ENCODE results near the gene KCNB1.
A peak's percentile ranks its signal among the peaks of the same experiment; 100 is the strongest.

The KCNB1 gene

GRCh38 chr20:49340161-49340966 is 142.1 kb downstream of the KCNB1 start:
- CTCF ChIA-PET = interaction anchor here (1.5 kb wide), 1 partner anchor 193 kb away, joined by 5 read pairs; no protein-coding TSS in a partner anchor
- no peaks in the 10 kb centered on the region for H3K9me3 Mint-ChIP-seq
- no peak overlapping the region for H3K4me3 Mint-ChIP-seq
- no peak overlapping the region for H3K27ac Mint-ChIP-seq
- no peaks in the 10 kb centered on the region for H3K36me3 Mint-ChIP-seq
- H3K27me3 Mint-ChIP-seq = peaks cover 33% of the 10 kb centered on the region
- no peaks in the 10 kb centered on the region for H3K4me1 Mint-ChIP-seq
- DNase-seq = no peak

DNA sequence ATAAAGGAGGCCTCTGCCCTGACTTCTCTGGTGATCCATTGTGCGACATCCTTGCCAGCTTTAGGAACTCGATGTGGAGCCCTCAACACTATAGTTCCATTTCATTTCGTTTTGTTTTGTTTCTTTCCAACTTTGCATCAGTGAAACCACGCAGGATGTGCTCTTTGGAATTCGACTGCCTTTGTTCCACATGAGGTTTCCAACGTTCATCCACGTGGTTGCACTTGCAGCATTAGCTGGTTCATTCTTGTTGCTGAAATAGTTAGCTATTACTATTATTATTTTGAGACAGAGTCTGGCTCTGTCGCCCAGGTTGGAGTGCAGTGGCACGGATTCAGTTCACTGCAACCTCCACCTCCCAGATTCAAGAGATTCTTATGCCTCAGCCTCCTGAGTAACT is 143.3 kb downstream of the KCNB1 start:
- Mint-ChIP-seq H3K9me3 (no peaks in the 10 kb centered on the region), H3K36me3 (no peaks in the 10 kb centered on the region), H3K4me3 (no peak overlapping the region), H3K27ac (no peak overlapping the region), H3K4me1 (no peaks in the 10 kb centered on the region), H3K27me3 (peaks cover 25% of the 10 kb centered on the region)
- no peak for DNase-seq
- CTCF ChIA-PET = interaction anchor here (1.2 to 1.5 kb wide), 2 partner anchors 170 to 195 kb away, joined by 3 to 5 read pairs; no protein-coding TSS in a partner anchor

DNA sequence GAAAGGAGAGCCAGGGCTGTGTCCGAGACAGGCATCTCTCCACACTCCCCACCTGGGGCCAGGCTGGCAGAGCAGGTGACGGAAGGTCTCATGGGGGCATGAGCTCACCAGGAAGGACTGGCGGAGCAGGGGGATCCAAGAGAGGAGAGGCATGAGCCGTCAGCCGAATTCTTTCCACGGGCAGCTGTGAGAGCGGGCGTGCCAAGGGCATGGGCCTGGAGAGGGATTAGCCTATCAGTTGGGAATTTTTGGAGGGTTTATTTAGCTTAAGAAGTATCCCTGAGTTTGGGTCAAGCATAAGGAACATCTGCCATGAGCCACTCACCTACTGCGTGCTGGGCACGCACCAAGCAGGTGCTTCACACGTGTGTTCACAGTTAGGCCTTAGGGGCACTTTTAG is 144.4 kb downstream of the KCNB1 start:
- H3K27ac Mint-ChIP-seq = no peak overlapping the region
- H3K9me3 Mint-ChIP-seq = no peaks in the 10 kb centered on the region
- no peaks in the 10 kb centered on the region for H3K4me1 Mint-ChIP-seq
- CTCF ChIA-PET = interaction anchor here (0.9 to 6.1 kb wide), 3 partner anchors 16 to 197 kb away, joined by 3 to 23 read pairs (median 4); no protein-coding TSS in a partner anchor
- no peak for DNase-seq
- H3K27me3 Mint-ChIP-seq = peaks cover 25% of the 10 kb centered on the region
- H3K4me3 Mint-ChIP-seq = no peak overlapping the region
- H3K36me3 Mint-ChIP-seq = no peaks in the 10 kb centered on the region

- H3K4me1 Mint-ChIP-seq = no peaks in the 10 kb centered on the region
- no peak for DNase-seq
- no peak overlapping the region for H3K4me3 Mint-ChIP-seq
- peaks cover 31% of the 10 kb centered on the region for H3K27me3 Mint-ChIP-seq
- CTCF ChIA-PET = interaction anchor here (0.9 to 6.1 kb wide), 4 partner anchors 15 to 204 kb away, joined by 3 to 23 read pairs (median 4); no protein-coding TSS in a partner anchor
- H3K27ac Mint-ChIP-seq = no peak overlapping the region
- no peaks in the 10 kb centered on the region for H3K36me3 Mint-ChIP-seq
- H3K9me3 Mint-ChIP-seq = no peaks in the 10 kb centered on the region
These were observed 145.1 kb downstream of the KCNB1 start for GRCh38 chr20:49337357-49337756.

- no peaks in the 10 kb centered on the region for H3K9me3 Mint-ChIP-seq
- H3K36me3 Mint-ChIP-seq = no peaks in the 10 kb centered on the region
- H3K4me1 Mint-ChIP-seq = no peaks in the 10 kb centered on the region
- CTCF ChIA-PET = interaction anchor here (0.6 to 6.1 kb wide), 5 partner anchors 17 to 204 kb away, joined by 3 to 23 read pairs (median 4); no protein-coding TSS in a partner anchor
- peaks cover 35% of the 10 kb centered on the region for H3K27me3 Mint-ChIP-seq
- no peak for DNase-seq
- H3K4me3 Mint-ChIP-seq = no peak overlapping the region
- no peak overlapping the region for H3K27ac Mint-ChIP-seq
These were observed 145.7 kb downstream of the KCNB1 start for GRCh38 chr20:49336786-49337185.

GRCh38 chr20:49335476-49335875 is 147.0 kb downstream of the KCNB1 start:
- no peaks in the 10 kb centered on the region for H3K36me3 Mint-ChIP-seq
- H3K27ac Mint-ChIP-seq = no peak overlapping the region
- no peak overlapping the region for H3K4me3 Mint-ChIP-seq
- DNase-seq = no peak
- H3K4me1 Mint-ChIP-seq = no peaks in the 10 kb centered on the region
- H3K9me3 Mint-ChIP-seq = no peaks in the 10 kb centered on the region
- CTCF ChIA-PET = interaction anchor here (1.3 to 7.4 kb wide), 5 partner anchors 15 to 275 kb away, joined by 4 to 47 read pairs (median 17); no protein-coding TSS in a partner anchor
- peaks cover 44% of the 10 kb centered on the region for H3K27me3 Mint-ChIP-seq

DNA sequence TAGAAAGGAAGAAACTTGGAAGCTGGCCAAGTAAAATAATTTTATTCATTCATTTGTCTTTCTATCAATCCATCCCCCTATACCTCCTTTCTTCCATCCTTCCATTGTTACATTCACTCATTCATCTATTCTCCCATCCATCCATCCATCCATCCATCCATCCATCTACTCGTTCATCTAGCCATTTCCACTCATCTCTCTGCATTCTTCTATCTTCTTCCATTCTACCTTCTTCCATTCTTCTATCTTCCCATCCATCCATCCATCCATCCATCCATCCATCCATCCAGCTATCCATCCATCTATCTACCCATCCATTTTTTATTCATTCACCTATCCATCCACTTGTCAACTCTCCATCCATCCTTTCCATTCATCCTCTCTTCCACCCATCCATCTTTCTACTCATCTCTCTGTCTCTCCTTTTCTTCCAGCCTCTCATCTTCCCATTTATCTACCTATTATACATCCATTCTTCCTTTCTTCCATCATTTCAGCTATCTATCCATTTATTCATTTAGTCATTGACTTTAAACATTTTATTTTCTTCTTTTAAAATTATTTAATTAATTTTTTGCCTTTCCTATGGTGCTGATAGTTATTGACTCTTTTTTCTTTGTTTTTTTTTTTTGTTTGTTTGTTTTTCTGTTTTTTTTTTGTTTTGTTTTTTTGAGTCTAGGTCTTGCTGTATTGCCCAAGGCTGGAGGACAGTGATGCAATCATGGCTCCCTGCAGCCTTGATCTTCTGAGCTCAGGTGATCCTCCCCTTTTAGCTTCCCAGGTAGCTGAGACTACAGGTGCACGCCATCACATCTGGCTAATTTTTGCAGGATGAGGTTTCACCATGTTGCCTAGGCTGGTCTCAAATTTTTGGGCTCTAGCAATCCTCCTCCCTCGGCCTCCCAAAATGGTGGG is 151.5 kb downstream of the KCNB1 start:
- no peaks in the 10 kb centered on the region for H3K4me1 Mint-ChIP-seq
- DNase-seq = no peak
- H3K4me3 Mint-ChIP-seq = no peak overlapping the region
- no peaks in the 10 kb centered on the region for H3K36me3 Mint-ChIP-seq
- CTCF ChIA-PET = interaction anchor here (0.7 to 7.4 kb wide), 7 partner anchors 9 to 203 kb away, joined by 3 to 47 read pairs (median 4); no protein-coding TSS in a partner anchor
- H3K27me3 Mint-ChIP-seq = peaks cover 64% of the 10 kb centered on the region
- H3K27ac Mint-ChIP-seq = no peak overlapping the region
- H3K9me3 Mint-ChIP-seq = no peaks in the 10 kb centered on the region

DNA sequence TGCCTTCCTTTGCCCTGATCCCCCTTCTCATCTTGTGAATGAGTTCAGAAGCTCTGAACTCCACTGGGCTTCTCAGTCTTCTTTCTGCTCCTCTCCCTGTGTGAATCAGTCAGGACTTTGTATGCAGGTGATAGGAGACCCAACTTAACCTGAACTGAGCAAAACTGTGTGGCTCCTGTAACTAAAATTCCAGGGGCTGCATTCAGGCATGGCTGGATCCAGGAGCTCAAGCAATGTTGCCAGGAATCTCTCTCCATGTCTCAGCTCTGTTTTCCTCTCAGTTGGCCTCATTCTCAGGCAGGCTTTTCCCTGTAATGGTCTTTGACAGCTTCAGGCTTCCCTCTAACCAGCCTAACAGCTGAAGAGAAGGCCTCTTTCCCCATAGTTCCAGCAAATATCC is 153.7 kb downstream of the KCNB1 start:
- Mint-ChIP-seq H3K4me1 (peaks cover 11% of the 10 kb centered on the region), H3K27ac (no peak overlapping the region), H3K36me3 (no peaks in the 10 kb centered on the region), H3K9me3 (no peaks in the 10 kb centered on the region), H3K4me3 (no peak overlapping the region), H3K27me3 (peaks cover 65% of the 10 kb centered on the region)
- no peak for DNase-seq
- CTCF ChIA-PET = interaction anchor here (1.2 to 7.4 kb wide), 2 partner anchors 8 to 205 kb away, joined by 3 to 47 read pairs; no protein-coding TSS in a partner anchor

DNA sequence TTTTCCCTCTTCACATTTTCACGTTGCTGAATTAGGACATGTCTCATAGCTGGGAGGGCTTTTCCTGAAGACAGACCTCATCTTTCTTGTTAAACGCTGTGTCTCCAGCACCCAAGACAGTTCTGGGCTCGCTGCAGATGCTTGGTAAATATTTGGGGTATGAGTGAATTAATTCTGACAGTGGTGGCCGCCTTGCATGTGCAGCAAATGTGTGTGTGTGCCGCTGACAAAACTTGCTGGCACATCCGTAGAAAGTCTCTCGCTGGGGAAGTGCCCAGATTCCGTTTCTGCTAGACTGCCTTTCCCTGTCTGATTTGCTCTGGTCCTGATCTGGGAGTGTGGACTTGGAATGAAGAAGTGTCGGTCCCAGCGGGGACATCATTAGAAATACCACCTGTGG is 156.4 kb downstream of the KCNB1 start:
- Mint-ChIP-seq H3K9me3 (no peaks in the 10 kb centered on the region), H3K36me3 (no peaks in the 10 kb centered on the region), H3K4me1 (peaks cover 23% of the 10 kb centered on the region), H3K27me3 (peaks cover 60% of the 10 kb centered on the region), H3K4me3 (no peak overlapping the region), H3K27ac (no peak overlapping the region)
- CTCF ChIA-PET = no interaction called here
- DNase-seq = no peak

- Mint-ChIP-seq H3K4me3 (no peak overlapping the region), H3K36me3 (no peaks in the 10 kb centered on the region), H3K27ac (no peak overlapping the region), H3K4me1 (peaks cover 23% of the 10 kb centered on the region), H3K9me3 (no peaks in the 10 kb centered on the region), H3K27me3 (peaks cover 64% of the 10 kb centered on the region)
- CTCF ChIA-PET = interaction anchor here (0.6 to 3.1 kb wide), 7 partner anchors 50 to 294 kb away, joined by 3 to 15 read pairs (median 3); no protein-coding TSS in a partner anchor
- no peak for DNase-seq
These were observed 158.2 kb downstream of the KCNB1 start for GRCh38 chr20:49324306-49324705.

GRCh38 chr20:49323622-49324238 is 158.7 kb downstream of the KCNB1 start:
- Mint-ChIP-seq H3K4me1 (peaks cover 29% of the 10 kb centered on the region), H3K27me3 (peaks cover 64% of the 10 kb centered on the region), H3K4me3 (no peak overlapping the region), H3K36me3 (no peaks in the 10 kb centered on the region), H3K27ac (peak overlapping the region; percentile 76), H3K9me3 (no peaks in the 10 kb centered on the region)
- DNase-seq = peak; percentile 46
- CTCF ChIA-PET = interaction anchor here (0.6 to 3.1 kb wide), 10 partner anchors 47 to 295 kb away, joined by 3 to 15 read pairs (median 3); no protein-coding TSS in a partner anchor

- CTCF ChIA-PET = interaction anchor here (0.8 to 1.5 kb wide), 7 partner anchors 8 to 74 kb away, joined by 3 to 4 read pairs (median 3); partner anchors contain the start of gene ZNFX1
- H3K36me3 Mint-ChIP-seq = no peaks in the 10 kb centered on the region
- DNase-seq = no peak
- H3K9me3 Mint-ChIP-seq = no peaks in the 10 kb centered on the region
- no peak overlapping the region for H3K27ac Mint-ChIP-seq
- peaks cover 78% of the 10 kb centered on the region for H3K27me3 Mint-ChIP-seq
- no peak overlapping the region for H3K4me3 Mint-ChIP-seq
- peaks cover 35% of the 10 kb centered on the region for H3K4me1 Mint-ChIP-seq
These were observed 162.0 kb downstream of the KCNB1 start for GRCh38 chr20:49320460-49320859.

DNA sequence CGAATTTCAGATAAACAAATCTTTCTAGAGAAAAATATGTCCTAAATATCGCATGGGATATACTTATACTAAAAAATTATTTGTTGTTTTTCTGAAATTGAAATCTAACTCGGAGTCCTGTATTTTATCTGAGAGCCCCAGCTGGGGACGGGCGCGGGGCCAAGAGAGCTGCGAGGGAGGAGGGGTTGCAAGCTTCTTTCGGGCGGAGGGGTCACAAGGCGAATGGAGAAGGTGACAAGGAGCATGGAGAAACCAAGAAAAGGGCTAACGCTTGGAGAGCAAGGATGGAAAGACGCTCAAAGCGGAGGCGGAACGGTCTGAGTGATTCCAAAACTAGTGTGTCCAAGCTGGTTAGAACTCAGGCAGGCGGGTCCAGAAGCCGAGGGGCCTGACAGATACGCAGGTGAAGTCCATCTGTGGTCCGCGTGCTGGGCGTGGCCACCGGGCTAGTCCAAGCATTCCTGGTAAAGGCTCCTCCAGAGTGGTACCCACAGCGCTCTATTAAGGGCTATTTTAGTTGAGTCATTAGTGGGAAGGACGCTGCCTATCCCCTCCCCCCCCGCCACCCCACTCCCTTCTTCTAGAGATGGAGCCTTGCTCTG is 163.2 kb downstream of the KCNB1 start:
- H3K27me3 Mint-ChIP-seq = peaks cover 80% of the 10 kb centered on the region
- CTCF ChIA-PET = interaction anchor here (1.0 kb wide), 1 partner anchor 73 kb away, joined by 3 read pairs; no protein-coding TSS in a partner anchor
- peaks cover 30% of the 10 kb centered on the region for H3K4me1 Mint-ChIP-seq
- no peaks in the 10 kb centered on the region for H3K36me3 Mint-ChIP-seq
- no peak overlapping the region for H3K27ac Mint-ChIP-seq
- H3K9me3 Mint-ChIP-seq = no peaks in the 10 kb centered on the region
- no peak for DNase-seq
- H3K4me3 Mint-ChIP-seq = peak overlapping the region; percentile 67

Measured in activated naive CD4-positive, alpha-beta T cell treated with anti-CD3 and anti-CD28 coated beads, Interleukin-2, amount 10 ng/mL, durations not matched to agents 7 days and 5 days (primary cell).